Measurements from ENCODE around the gene CNTNAP2. TPM values are rescaled to one million over a fixed set of nuclear protein-coding genes. Genes with fewer than 3 reads are reported as not detected.

The CNTNAP2 gene
- total RNA-seq, 6 experiments from 2014 or later, result 0.07 to 0.13 (median 0.12) TPM; not detected in 3

- Mint-ChIP-seq H3K4me1 (ENCODE audit: low read depth) (no peaks in the 10 kb centered on the region), H3K9me3 (peaks cover 37% of the 10 kb centered on the region), H3K27ac (no peak overlapping the region), H3K27me3 (ENCODE audit: insufficient read depth) (no peaks in the 10 kb centered on the region; the same call in none of the 2 replicates), H3K4me3 (no peak overlapping the region), H3K36me3 (ENCODE audit: low read depth) (no peaks in the 10 kb centered on the region)
- TF ChIP-seq CTCF (IDR thresholded peaks at IDR 0.05), result no peak
- no peak for DNase-seq
These were observed 2030.8 kb downstream of the CNTNAP2 start for GRCh38 chr7:148147438-148147837.

GRCh38 chr7:148148456-148148855 lies 2031.9 kb downstream of the CNTNAP2 start:
- no peaks in the 10 kb centered on the region; the same call in 1 of the 2 replicates for H3K36me3 Mint-ChIP-seq (ENCODE audit: low read depth)
- H3K9me3 Mint-ChIP-seq, result peaks cover 43% of the 10 kb centered on the region
- H3K27me3 Mint-ChIP-seq (ENCODE audit: insufficient read depth), result no peaks in the 10 kb centered on the region; the same call in none of the 2 replicates
- no peak for TF ChIP-seq CTCF (IDR thresholded peaks at IDR 0.05)
- H3K27ac Mint-ChIP-seq, result no peak overlapping the region
- no peak for DNase-seq
- no peaks in the 10 kb centered on the region for H3K4me1 Mint-ChIP-seq (ENCODE audit: low read depth)
- H3K4me3 Mint-ChIP-seq, result no peak overlapping the region

- no peak for DNase-seq
- Mint-ChIP-seq H3K27me3 (ENCODE audit: insufficient read depth) (no peaks in the 10 kb centered on the region; the same call in none of the 2 replicates), H3K9me3 (peaks cover 45% of the 10 kb centered on the region), H3K4me3 (no peak overlapping the region), H3K27ac (no peak overlapping the region), H3K4me1 (ENCODE audit: low read depth) (no peaks in the 10 kb centered on the region), H3K36me3 (ENCODE audit: low read depth) (no peaks in the 10 kb centered on the region; the same call in 1 of the 2 replicates)
- no peak for TF ChIP-seq CTCF (IDR thresholded peaks at IDR 0.05)
These were observed 2033.1 kb downstream of the CNTNAP2 start for GRCh38 chr7:148149730-148150129.

- Mint-ChIP-seq H3K9me3 (peaks cover 48% of the 10 kb centered on the region), H3K4me3 (no peak overlapping the region)
These were observed 2035.2 kb downstream of the CNTNAP2 start for GRCh38 chr7:148151778-148152177.

GRCh38 chr7:148153616-148154284 lies 2037.1 kb downstream of the CNTNAP2 start:
- DNase-seq, result no peak
- no peaks in the 10 kb centered on the region for H3K4me1 Mint-ChIP-seq (ENCODE audit: low read depth)
- no peak overlapping the region for H3K27ac Mint-ChIP-seq
- peaks cover 48% of the 10 kb centered on the region for H3K9me3 Mint-ChIP-seq
- H3K36me3 Mint-ChIP-seq (ENCODE audit: low read depth), result no peaks in the 10 kb centered on the region; the same call in 1 of the 2 replicates
- H3K4me3 Mint-ChIP-seq, result no peak overlapping the region
- no peaks in the 10 kb centered on the region for H3K27me3 Mint-ChIP-seq (ENCODE audit: insufficient read depth)
- TF ChIP-seq CTCF (IDR thresholded peaks at IDR 0.05), result no peak

More at GRCh38 chr7:148151778-148152177, 2035.2 kb downstream of the CNTNAP2 start:
- no peak for DNase-seq
- Mint-ChIP-seq H3K27ac (no peak overlapping the region), H3K36me3 (ENCODE audit: low read depth) (no peaks in the 10 kb centered on the region; the same call in 1 of the 2 replicates), H3K27me3 (ENCODE audit: insufficient read depth) (no peaks in the 10 kb centered on the region; the same call in 1 of the 2 replicates), H3K4me1 (ENCODE audit: low read depth) (no peaks in the 10 kb centered on the region)
- TF ChIP-seq CTCF (IDR thresholded peaks at IDR 0.05), result no peak

Measured in HFFc6 (cell line).